Limb (tissue), 2 donors: ENCODE measurements around the gene TNRC6C.
"Not testable (repeated sequence)": the region's sequence is repeated elsewhere in the genome, so short reads cannot be mapped to it uniquely, and the experiment has no call there.

ENCODE experiments used
- DNase-seq, 2 donors: peaks; one replicate each; pipeline ENCODE4 v3.0.0-alpha.2; 2016; ENCODE audit errors: extremely low spot score in 2 of 2

Gene TNRC6C

DNA sequence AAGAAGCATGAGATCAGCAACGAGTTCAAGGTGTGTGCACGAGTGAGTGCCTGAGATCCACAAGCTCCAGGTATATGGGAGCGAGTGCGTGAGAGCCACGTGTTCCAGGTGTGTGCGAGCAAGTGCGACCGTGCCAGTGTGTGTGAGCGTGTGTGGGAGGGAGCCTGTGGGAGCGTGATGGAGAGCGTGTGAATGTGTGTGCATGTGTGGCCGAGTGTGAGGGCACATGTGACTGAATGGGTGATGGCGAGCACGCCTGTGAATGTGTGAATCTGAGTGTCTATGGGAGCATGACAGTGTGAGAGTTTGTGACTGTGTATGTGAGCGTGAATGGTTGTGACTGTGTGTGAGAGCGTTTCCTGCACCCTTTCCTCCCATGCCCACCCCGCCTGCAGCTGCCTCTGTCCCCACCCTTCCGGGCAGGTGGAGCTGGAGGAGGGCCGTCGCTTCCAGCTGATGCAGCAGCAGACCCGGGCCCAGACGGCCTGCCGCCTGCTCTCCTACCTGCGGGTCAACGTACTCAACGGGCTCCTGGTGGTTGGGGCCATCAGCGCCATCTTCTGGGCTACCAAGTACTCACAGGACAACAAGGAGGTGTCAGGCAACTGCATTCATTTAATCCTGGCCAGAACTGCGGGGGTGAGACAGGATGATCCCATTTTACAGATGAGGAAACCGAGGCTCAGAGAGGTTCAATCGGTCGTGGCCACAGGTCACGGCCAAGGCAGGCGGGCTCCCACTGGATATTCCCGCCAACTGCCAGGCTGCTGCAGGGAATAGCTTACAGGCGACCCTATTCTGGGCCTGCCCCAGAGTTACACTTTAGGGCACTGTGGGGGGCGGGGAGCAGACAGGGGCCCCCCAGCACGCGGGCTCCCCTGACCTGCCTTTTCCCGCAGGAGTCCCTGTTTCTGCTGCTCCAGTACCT is 175.7 kb downstream of the TNRC6C start:
- DNase-seq: peak in 1 of 2 donors; percentile 41

GRCh38 chr17:78134899-78135385 is 176.4 kb downstream of the TNRC6C start:
- DNase-seq: no peak

DNA sequence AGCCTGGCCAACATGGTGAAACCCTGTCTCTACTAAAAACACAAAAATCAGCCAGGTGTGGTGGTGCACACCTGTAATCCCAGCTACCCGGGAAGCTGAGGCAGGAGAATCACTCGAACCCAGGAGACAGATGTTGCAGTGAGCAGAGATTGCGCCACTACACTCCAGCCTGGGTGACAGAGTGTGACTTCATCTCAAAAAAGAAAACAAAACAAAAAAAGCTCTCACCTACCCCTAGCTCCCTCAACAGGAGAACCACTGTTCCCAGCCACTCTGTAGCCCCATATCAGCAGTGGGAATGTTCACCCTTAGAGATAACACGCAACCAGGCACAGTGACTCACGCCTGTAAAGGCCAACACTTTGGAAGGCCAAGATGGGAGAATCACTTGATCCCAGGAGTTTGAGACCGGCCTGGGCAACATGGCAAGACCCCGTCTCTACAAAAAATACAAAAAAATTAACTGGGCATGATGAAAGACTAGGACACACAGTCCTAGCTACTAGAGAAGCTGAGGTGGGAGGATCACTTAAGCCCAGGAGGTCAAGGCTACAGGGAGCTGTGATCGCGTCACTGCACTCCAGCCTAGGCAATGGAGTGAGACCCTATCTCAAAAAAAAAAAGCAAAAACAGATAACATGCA is 177.5 kb downstream of the TNRC6C start:
- no peak for DNase-seq

GRCh38 chr17:78137392-78138203 is 179.1 kb downstream of the TNRC6C start:
- DNase-seq: peak in 1 of 2 donors; percentile 30

DNA sequence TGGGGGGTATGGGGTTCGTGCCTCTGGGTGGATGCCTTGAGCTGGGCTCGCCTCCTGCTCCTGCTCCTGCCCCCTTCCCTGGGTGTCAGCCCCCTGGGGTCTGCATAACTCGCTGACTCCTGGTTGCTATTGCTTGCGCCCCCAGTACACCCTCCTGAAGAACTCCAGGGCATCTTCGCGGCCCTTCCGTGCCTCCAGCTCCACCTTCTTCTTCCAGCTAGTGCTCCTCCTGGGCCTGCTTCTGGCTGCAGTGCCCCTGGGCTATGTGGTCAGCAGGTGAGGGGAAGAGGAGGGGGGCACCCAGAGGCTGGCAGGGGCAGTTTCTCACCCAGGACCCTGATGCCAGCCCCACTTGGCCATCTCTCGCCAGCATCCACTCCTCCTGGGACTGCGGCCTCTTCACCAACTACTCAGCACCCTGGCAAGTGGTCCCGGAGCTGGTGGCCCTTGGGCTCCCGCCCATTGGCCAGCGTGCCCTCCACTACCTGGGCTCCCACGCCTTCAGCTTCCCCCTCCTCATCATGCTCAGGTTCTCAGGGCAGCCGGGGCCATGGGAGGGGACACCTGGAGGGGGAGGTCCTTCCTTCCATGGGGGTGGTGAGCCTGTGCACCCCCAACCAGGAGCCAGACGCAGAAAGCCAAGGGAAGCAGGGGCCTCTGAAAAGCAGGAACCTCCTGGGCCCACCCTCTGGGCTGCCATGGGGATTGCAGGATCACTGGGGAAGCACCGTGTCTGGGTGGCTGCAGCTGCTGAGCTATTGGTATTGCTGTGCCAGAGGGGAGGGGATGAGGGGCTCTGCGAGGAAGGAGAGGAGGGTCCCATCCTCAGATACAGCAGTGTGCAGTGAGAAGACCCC is 179.9 kb downstream of the TNRC6C start:
- DNase-seq: peak in 1 of 2 donors; percentile 28

GRCh38 chr17:78139861-78140168 is 181.3 kb downstream of the TNRC6C start:
- not testable (repeated sequence) for DNase-seq

DNA sequence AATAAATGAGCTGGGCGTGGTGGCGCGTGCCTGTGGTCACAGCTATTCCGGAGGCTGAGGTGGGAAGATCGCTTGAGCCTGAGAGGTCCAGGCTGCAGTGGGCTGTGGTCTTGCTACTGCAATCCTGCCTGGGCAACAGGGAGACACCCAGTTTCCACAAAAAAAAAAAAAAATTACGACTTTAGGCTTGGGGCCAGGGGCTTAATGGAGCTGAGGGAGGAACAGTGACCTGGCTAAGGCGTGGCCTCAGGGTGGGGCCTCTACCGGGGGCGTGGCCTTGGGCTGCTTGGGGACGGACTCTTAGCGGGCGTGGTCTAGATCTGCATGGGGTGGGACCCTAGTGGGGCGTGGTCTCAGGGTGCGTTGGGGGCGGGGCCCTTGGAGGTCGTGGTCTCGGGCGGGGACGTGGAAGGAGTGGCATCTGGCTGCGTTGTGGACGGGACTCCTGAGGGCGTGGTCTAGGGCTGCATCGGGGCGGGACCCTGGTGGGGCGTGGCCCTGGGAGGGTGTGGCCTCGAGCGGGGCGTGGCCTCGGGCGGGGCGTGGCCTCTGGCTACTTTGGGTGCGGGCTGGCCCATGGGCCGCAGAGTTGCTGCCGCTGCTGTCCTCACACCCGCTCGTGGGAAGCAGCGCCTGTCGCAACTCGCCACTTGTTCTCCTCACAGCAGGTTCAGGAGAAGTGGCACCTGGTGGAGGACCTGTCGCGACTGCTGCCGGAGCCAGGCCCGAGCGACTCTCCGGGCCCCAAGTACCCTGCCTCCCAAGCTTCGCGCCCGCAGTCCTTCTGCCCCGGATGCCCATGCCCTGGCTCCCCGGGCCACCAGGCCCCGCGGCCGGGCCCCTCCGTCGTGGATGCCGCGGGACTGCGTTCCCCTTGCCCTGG is 181.9 kb downstream of the TNRC6C start:
- peak; percentile 34 to 82 for DNase-seq

DNA sequence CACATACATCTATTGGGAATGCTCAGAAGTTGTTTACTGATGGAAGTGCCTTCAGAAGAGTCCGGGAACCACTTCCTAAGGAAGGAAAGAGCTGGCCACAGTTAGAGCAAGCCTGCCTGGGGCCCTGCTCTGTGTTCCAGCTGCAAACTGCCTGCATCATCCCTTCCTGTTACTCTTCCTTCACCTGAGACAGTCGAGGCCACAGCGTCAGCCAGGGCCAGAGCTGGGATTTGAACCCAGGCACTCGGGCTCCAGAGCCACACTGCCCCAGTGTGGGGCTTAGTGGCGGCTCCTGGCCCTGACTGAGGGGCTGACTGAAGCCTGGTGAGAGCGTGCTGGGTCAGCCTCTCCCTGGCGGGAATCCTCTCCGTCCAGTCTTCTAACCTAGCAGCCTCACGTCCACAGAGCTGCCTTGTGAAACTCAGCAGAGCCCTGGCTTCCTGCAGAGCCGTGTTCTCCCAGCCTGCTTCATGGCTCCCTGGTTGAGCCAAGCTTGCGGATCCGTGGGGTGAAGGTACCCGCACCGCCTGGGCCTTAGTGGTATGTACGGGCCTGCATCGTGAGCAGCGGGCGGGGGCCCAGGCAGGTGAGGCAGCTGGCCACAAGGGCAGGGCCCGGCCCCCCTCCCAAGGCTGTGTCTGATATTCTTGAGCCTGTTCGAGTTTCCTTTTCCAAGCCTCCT is 183.1 kb downstream of the TNRC6C start:
- no peak for DNase-seq

DNA sequence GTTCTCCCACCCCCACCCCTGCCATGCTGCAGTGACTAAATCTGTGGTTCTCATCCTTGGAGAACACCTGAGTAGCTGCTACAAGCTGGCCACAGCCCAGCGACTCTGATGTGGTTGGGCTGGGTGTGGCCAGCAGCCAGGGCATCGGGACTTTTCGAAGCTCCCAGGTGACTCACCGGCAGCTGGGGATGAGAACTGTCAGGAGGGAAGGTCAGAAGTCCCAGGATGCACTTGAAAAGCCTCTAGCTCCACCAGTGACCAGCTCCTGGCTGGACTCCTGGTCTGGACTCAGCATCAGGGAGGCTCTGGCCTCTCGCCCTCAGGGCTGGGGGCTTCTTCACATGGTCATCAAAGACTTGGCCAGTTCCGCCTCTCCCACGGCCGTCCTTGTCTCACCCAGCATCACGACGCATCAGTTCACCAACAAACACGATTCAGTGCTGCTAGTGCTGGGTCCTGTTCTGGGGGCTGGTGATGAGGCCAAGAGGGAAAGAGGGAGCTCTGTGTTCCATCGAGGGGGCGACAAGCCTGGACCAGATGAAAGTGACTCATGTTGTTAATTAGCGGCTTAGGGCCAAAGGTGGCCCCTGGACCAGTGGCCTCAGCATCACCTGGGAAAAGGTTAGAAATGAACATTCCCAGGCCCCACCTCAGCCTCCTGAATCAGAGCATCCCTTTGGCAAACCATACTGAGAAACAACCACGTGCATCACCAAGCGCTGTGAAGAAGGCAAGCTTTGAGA is 183.8 kb downstream of the TNRC6C start:
- DNase-seq: no peak

GRCh38 chr17:78143214-78144146 is 185.0 kb downstream of the TNRC6C start:
- no peak for DNase-seq

GRCh38 chr17:78144147-78144719 is 185.7 kb downstream of the TNRC6C start:
- peak; percentile 52 to 74 for DNase-seq

DNA sequence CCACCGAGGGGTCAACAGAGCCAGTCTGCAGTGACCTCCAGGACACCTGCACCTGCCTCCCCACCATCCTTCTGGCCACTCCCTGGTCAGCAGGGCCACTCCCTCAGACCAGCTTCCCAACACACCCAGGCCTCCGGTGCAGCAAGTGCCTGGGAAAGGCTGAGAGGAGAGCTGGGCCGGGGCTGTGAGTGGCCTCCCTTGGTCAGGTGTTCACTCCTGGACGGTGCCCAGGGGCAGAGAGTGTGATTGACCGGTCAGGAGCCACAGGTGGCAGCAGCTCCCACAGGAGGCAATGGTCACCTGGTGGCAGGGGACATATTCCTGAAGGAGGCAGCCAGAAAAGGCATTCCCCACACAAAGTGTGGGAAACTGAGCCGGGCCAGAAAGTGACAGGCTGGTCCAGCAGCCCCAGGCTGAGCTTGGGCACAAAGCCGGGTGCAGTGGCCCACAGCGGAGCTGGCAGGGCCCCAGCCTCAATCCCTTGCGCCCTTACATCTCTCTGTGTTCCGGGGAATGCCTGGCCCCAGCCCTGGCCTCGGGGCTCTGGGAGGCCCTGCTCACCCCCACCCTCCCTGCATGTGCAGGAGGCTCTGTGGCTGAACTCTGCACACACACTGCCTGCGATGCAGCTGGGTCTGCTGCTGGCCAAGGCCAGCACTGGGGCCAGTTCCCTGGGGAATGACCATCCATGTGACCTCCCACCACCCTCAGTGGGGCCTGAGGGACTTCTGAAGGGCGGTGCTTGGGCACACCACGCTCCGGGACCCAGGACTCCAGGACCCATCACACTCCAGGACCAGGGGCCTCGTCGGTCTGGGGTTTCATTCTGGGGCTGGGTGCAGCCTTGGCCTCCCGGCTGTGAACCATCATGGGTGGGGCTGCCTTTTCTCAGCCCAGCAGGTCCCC is 186.5 kb downstream of the TNRC6C start:
- peak in 1 of 2 donors; percentile 34 for DNase-seq

DNA sequence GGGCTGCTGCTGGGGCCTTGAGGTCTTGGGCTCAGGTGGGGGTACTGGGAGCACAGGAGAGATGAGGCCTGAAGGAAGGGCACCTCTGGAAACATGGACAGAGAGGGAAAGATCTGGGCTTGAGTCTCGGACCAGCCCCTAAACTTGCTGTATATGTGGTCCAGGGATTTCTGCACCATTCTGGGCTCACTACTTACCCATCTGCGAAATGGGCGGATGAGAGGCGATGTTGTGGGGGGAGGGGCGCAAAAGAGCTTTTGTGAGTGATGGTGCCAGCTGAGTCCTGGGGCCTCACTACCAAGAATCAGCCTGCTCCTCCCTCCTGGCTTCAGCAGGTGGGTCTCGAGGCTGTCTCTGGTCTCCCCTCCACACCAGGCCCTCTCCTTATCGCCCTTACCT is 188.0 kb downstream of the TNRC6C start:
- no peak for DNase-seq

DNA sequence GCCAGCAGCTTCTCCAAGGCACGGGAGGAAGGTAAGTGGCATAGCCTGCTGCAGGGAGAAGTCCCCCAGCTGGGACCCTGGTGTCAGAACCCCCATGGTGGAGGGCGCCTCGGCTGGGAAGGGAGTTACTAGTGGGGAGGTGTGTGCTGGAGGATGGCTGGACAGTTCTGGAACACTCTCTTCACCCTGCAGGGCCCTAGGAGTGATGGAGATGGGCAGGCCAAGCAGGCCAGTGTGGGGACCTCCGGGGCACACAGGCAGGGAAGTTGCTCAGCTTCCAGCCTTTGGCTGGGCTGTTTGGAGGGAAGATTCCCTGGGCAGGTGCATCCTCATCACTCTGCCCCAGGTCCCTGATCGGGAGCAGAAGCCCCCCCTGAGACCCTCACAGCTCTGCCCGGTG is 188.4 kb downstream of the TNRC6C start:
- DNase-seq: no peak

GRCh38 chr17:78147315-78147998 is 189.0 kb downstream of the TNRC6C start:
- no peak for DNase-seq
